GM21825 (cell line): ENCODE data around the gene UTS2B.
"Not testable (repeated sequence)": the region's sequence is repeated elsewhere in the genome, so short reads cannot be mapped to it uniquely, and the experiment has no call there.

Source experiments
- ATAC-seq: cut with Tn5 transposase; IDR thresholded peaks from one replicate; pipeline ENCODE4 v1.9.1; 2021; ENCODE audit warnings: mild to moderate bottlenecking, moderate library complexity; ENCODE audit not compliant: unreplicated experiment

The UTS2B gene

GRCh38 chr3:191290311-191291025 lies 39.9 kb downstream of the UTS2B start:
- ATAC-seq = peak; percentile 87

- no peak for ATAC-seq
Observed at GRCh38 chr3:191283400-191283799, 46.9 kb downstream of the UTS2B start.

- ATAC-seq = no peak
Observed at GRCh38 chr3:191282251-191283185, 47.8 kb downstream of the UTS2B start.

- ATAC-seq = no peak
Observed at GRCh38 chr3:191280882-191281281, 49.4 kb downstream of the UTS2B start.

GRCh38 chr3:191280111-191280510 lies 50.2 kb downstream of the UTS2B start:
- ATAC-seq = no peak

- ATAC-seq = no peak
Observed at GRCh38 chr3:191275751-191276150, 54.6 kb downstream of the UTS2B start.

GRCh38 chr3:191275244-191275643 lies 55.1 kb downstream of the UTS2B start:
- not testable (repeated sequence) for ATAC-seq

GRCh38 chr3:191269289-191270085 lies 60.8 kb downstream of the UTS2B start:
- ATAC-seq = peak; percentile 68

GRCh38 chr3:191268737-191269136 lies 61.6 kb downstream of the UTS2B start:
- ATAC-seq = no peak

GRCh38 chr3:191263850-191264249 lies 66.5 kb downstream of the UTS2B start:
- no peak for ATAC-seq

- ATAC-seq = peak; percentile 81
Observed at GRCh38 chr3:191263365-191263764, 67.0 kb downstream of the UTS2B start.

GRCh38 chr3:191262650-191263049 lies 67.7 kb downstream of the UTS2B start:
- peak; percentile 41 for ATAC-seq

- ATAC-seq = no peak
Observed at GRCh38 chr3:191261304-191261638, 69.1 kb downstream of the UTS2B start.

- no peak for ATAC-seq
Observed at GRCh38 chr3:191260431-191261303, 69.7 kb downstream of the UTS2B start.

- no peak for ATAC-seq
Observed at GRCh38 chr3:191259486-191259885, 70.8 kb downstream of the UTS2B start.

- no peak for ATAC-seq
Observed at GRCh38 chr3:191257286-191257685, 73.0 kb downstream of the UTS2B start.

GRCh38 chr3:191256405-191256804 lies 73.9 kb downstream of the UTS2B start:
- no peak for ATAC-seq

- ATAC-seq = no peak
Observed at GRCh38 chr3:191255156-191255555, 75.2 kb downstream of the UTS2B start.

GRCh38 chr3:191254098-191254873 lies 76.0 kb downstream of the UTS2B start:
- ATAC-seq = no peak
